Mesodermal cell (in vitro differentiated cells): Measurements from ENCODE around the gene PLEKHG3.

ENCODE experiments used
- H3K27ac ChIP-seq: 2 replicates; pipeline ENCODE4 v1.7.0; 2013; ENCODE audit warnings: mild to moderate bottlenecking, low read depth, low read length, moderate library complexity; ENCODE audit not compliant: severe bottlenecking
- H3K36me3 ChIP-seq: 2 replicates; pipeline ENCODE4 v1.7.1; 2013; ENCODE audit warnings: mild to moderate bottlenecking, low read length, moderate library complexity; ENCODE audit not compliant: control insufficient read depth, insufficient read depth
- H3K4me1 ChIP-seq: one replicate; pipeline ENCODE4 v1.7.1; 2013; ENCODE audit warnings: mild to moderate bottlenecking, low read length; ENCODE audit not compliant: insufficient read depth, control insufficient read depth, poor library complexity, severe bottlenecking
- H3K4me3 ChIP-seq: 2 replicates; pipeline ENCODE4 v1.7.0; 2013; ENCODE audit warnings: low read length, control low read depth, mild to moderate bottlenecking; ENCODE audit not compliant: insufficient read depth, poor library complexity, severe bottlenecking; ENCODE audit errors: extremely low read depth
- H3K9me3 ChIP-seq: 2 replicates; pipeline ENCODE4 v1.7.1; 2013; ENCODE audit warnings: mild to moderate bottlenecking, low read length, moderate library complexity; ENCODE audit not compliant: control insufficient read depth
- WGBS, 2 experiments: methylation state at CpG; one replicate each; pipeline ENCODE4 v1.1.5; 2013; ENCODE audit warnings: missing lambda C conversion rate in 2 of 2; ENCODE audit not compliant: insufficient coverage in 2 of 2; 5-methylcytosine and 5-hydroxymethylcytosine counted together

Gene PLEKHG3

DNA sequence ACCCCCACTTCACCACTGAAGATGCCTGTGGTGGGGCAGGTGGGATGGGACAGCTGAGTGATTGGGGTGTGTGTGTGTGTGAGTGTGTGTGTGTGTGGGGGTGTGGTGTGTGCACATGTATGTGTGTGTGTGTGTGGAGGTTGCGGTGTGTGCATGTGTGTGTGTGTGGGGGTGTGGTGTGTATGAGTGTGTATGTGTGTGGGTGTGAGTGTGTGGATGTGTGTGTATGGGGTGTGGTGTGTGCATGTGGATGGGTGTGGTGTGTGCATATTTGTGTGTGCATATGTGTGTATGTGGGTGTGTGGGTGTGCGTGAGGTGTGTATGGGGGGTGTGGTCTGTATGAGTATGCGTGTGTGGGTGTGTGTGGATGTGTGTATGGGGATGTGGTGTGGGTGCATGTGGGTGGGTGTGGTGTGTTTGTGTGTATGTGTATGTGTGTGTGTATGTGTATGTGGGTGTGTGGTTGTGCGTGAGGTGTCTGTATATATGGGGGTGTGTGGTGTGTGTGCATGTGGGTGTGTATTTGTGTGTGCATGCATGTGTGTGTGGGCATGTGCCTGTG is 61.6 kb downstream of the PLEKHG3 start:
- H3K4me1 ChIP-seq: peaks cover 25% of the 10 kb centered on the region
- no peak overlapping the region for H3K4me3 ChIP-seq
- no peaks in the 10 kb centered on the region for H3K9me3 ChIP-seq
- WGBS, 2 experiments: 97 to 100% methylated on average over 4 of the region's 4 CpGs
- H3K36me3 ChIP-seq: no peaks in the 10 kb centered on the region
- no peak overlapping the region for H3K27ac ChIP-seq

DNA sequence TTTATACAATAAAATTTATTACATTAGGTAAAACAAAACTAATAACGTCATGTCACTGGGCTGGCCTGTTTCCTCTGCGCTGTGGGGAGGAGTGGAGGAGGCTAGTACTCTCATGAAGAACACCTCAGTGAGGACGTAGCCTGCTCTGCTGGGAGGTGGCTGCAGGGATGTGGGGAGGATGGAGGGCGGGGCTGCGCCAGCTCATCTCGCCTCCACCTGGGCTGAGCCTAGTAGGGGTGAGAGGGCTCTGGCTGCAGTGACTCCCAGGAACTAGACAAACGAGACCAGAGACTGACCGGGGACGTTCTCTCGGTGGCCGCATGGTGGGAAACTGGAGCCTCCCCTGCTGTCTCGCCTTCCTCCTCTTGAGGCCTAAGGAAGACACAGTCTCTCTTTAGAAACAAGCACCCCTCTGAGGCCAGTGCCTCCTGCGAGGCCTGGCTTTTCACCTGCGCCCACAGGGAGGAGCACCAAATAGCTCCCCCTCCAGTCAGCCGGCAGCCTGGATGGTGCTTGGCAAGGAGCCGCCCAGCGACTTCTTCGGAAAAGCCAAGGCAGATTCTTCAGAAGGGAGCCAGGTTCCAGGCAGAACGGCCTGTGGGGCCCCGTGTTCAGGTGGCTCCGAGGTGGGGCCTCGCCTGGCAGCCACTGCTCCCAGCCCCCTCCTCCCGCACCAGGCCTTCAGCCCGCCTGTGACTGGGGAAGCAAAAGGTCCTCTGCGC is 62.4 kb downstream of the PLEKHG3 start:
- peaks cover 20% of the 10 kb centered on the region for H3K4me1 ChIP-seq
- H3K27ac ChIP-seq: no peak overlapping the region
- no peaks in the 10 kb centered on the region for H3K9me3 ChIP-seq
- H3K36me3 ChIP-seq: no peaks in the 10 kb centered on the region
- WGBS, 2 experiments: 68 to 70% methylated on average over 22 to 23 of the region's 25 CpGs
- no peak overlapping the region for H3K4me3 ChIP-seq

GRCh38 chr14:64767215-64767964 is 63.2 kb downstream of the PLEKHG3 start:
- Histone ChIP-seq H3K4me1 (peaks cover 12% of the 10 kb centered on the region), H3K36me3 (no peaks in the 10 kb centered on the region), H3K9me3 (no peaks in the 10 kb centered on the region), H3K4me3 (no peak overlapping the region), H3K27ac (no peak overlapping the region)
- WGBS, 2 experiments: 91 to 92% methylated on average over 15 of the region's 15 CpGs

DNA sequence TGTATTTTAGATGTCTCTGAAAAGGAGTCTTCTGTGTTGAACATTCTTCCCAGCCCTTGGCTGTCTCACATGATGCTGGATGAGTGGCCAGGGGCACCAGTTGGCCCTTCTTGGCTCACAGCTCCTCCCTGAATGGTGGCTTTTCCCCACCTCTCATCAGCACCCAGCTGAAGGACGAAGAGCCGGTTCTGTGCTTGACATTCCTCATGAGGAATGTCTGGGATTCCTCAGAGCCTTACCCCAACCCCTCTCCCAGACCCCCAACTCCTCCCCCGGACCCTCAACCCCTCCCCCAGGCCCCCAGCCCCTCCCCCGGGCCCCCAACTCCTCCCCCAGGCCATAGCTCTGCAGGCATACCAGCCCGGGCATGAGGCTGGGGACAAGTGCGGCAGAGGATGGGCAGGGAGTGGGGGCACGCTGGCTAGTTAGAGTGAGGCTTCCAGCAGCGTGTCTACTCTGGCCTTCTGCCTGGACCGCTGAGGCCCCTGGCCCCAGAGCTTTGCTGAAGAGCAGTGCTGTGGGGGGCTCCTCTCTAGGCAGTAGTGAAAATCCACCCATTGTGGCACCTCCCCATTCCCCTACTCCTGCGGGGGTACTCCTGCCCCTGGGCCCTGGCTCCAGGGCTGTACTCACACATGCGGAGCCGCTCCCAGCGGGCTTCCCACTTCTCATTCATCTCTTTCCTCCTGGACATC is 64.3 kb downstream of the PLEKHG3 start:
- Histone ChIP-seq H3K4me3 (no peak overlapping the region), H3K36me3 (no peaks in the 10 kb centered on the region), H3K4me1 (peaks cover 8% of the 10 kb centered on the region), H3K9me3 (peaks cover 8% of the 10 kb centered on the region), H3K27ac (no peak overlapping the region)
- 70 to 93% methylated on average over 6 to 8 of the region's 13 CpGs for WGBS, 2 experiments

DNA sequence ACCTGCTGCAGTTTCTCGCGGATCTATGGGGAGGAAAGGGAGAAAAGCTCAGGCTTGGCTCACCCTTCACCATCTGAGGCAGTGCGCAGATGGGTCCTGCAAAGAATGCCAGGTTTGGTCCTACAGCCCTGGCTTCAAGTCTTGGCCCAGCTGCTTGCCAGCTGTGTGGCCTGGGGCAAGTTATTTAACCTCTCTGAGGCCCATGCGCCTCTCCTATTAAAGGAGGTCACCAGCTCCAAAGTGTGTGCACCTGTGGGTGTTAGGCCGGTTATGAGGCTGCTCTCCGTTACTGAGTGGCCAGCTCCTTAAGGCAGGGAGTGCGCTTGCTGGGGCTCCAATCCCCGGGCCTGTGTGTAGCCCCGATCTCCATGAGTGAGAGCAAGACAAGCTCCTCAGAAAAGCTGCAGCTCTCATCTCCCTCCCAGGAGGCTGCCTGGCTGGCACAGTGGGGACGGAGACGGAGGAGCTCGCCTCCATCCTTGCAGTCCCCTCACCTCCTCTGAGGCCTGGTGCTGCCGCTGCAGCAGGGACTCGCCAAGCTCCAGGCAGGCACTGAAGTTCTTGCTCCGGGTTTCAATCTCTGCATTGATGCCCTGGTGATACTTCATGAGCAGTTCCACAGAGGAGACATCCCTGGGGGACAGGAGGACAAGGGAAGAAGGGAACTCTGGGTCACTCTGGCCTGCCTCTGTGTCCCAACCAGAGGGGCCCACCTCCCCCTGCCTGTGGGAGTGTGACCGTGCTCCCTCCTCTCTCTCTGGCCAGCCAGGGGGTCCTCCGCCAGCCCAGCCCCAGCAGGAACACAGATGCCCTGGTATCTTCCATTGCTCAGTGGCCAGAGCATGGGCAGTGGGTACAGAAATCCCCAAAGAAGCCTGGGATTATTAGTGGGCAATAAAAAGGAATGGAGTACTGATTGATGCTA is 65.1 kb downstream of the PLEKHG3 start:
- Histone ChIP-seq H3K4me3 (no peak overlapping the region), H3K36me3 (no peaks in the 10 kb centered on the region), H3K4me1 (peaks cover 3% of the 10 kb centered on the region), H3K27ac (no peak overlapping the region), H3K9me3 (peaks cover 12% of the 10 kb centered on the region)
- 89 to 95% methylated on average over 15 to 16 of the region's 17 CpGs for WGBS, 2 experiments

DNA sequence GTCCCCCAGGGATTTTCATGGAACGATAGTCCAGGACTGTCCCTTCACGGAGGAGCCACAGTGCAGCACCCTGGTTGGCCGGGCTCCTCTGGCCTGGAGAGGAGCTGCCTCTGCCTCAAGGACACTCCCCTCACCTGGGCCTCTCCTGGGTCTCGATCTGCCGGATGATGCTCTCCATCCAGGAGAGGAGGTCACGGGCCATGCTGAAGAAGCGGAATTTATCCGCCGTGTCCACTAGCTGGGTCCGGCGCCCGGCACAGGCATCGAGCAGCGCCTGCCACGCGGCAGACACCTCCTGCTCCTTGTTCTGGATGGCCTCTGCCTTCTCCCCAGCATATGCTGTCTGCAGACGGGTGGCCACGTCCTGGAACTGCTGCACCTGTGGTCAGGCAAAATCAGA is 66.5 kb downstream of the PLEKHG3 start:
- no peaks in the 10 kb centered on the region for H3K4me1 ChIP-seq
- no peaks in the 10 kb centered on the region for H3K36me3 ChIP-seq
- H3K4me3 ChIP-seq: no peak overlapping the region
- WGBS, 2 experiments: 94 to 96% methylated on average over 18 of the region's 18 CpGs
- no peak overlapping the region for H3K27ac ChIP-seq
- peaks cover 15% of the 10 kb centered on the region for H3K9me3 ChIP-seq

GRCh38 chr14:64771161-64771560 is 66.9 kb downstream of the PLEKHG3 start:
- no peaks in the 10 kb centered on the region for H3K4me1 ChIP-seq
- H3K27ac ChIP-seq: no peak overlapping the region
- H3K9me3 ChIP-seq: peaks cover 15% of the 10 kb centered on the region
- 94 to 100% methylated on average over 1 to 2 of the region's 2 CpGs for WGBS, 2 experiments
- H3K4me3 ChIP-seq: no peak overlapping the region
- no peaks in the 10 kb centered on the region for H3K36me3 ChIP-seq

DNA sequence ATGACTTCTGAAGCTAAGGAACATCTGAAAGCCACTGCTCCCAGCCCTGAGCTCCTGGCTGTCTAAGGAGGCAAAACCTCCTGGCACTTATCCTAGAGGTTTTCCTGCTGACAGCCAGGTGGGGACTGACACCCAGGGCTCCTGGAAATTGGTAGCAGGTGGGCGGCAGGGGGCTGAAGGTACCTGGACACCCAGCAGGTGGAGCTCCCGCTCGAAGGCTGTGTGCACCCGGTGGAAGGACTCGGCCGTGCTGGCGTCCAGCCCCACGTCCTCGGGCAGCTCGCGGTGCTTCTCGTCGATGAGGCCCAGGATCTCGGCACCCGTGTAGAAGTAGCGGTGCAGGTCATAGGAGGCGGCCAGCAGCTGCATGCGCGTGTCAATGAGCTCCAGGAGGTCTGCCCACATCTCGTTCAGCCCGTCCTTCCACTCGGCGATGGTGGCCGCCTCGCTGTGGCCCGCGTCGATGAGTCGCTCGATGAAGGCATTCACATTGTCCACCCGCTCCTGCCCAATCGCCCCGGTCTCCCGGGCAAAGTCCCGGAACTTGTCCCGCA is 68.2 kb downstream of the PLEKHG3 start:
- Histone ChIP-seq H3K36me3 (no peaks in the 10 kb centered on the region), H3K4me3 (no peak overlapping the region), H3K4me1 (no peaks in the 10 kb centered on the region), H3K9me3 (peaks cover 15% of the 10 kb centered on the region), H3K27ac (no peak overlapping the region)
- whole genome bisulfite sequencing, 2 experiments: 93 to 96% methylated on average over 33 to 36 of the region's 36 CpGs

- WGBS, 2 experiments: 94 to 96% methylated on average over 18 of the region's 18 CpGs
- Histone ChIP-seq H3K36me3 (no peaks in the 10 kb centered on the region), H3K27ac (no peak overlapping the region), H3K4me1 (no peaks in the 10 kb centered on the region), H3K4me3 (no peak overlapping the region), H3K9me3 (peaks cover 15% of the 10 kb centered on the region)
Observed at GRCh38 chr14:64773046-64773445, 68.8 kb downstream of the PLEKHG3 start.

DNA sequence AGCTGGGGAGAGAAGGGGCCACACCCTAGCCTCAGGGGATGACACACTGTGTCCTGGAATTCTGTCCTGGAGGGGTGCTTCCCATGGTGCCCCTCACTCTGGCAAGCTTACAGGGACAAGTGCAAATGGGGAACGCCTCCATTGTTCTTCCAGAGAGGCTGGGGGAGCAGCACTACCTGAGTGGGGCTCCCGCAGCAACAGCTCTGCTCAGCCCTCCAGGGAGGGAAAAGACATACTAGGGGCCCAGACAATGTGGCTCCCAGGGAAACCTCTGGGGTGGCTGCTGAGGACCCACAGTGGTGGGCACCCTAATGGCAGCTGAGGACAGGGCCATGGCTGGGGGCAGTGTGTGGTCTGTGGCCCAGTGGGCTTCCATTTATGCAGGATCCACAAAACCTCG is 69.4 kb downstream of the PLEKHG3 start:
- H3K4me1 ChIP-seq: no peaks in the 10 kb centered on the region
- H3K27ac ChIP-seq: no peak overlapping the region
- 86% methylated on average over 2 to 3 of the region's 3 CpGs for WGBS, 2 experiments
- H3K36me3 ChIP-seq: no peaks in the 10 kb centered on the region
- H3K9me3 ChIP-seq: peaks cover 15% of the 10 kb centered on the region
- H3K4me3 ChIP-seq: no peak overlapping the region
